Spleen (tissue), 11 donors: ENCODE results near the gene SLC25A41. TPM values are rescaled to one million over a fixed set of nuclear protein-coding genes. Genes with fewer than 3 reads are reported as not detected.

Source experiments
- DNase-seq: peaks from one replicate; pipeline ENCODE4 v3.0.0-alpha.2; 2020
- H3K27ac ChIP-seq, 8 donors: fragments of 200-600 bp; sonication (generic) in 7 of 8; 1 replicate in 4 of 8; 2 replicates in 4 of 8; pipeline versions ENCODE4 v1.5.0 to v1.8.0; 2016 to 2021; ENCODE audit warnings: inconsistent platforms in 4 of 8, mild to moderate bottlenecking in 4 of 8, moderate library complexity in 1 of 8
- H3K27me3 ChIP-seq, 7 donors: fragments of 200-600 bp; sonication (generic) in 6 of 7; replicated peaks in 1 of 7; 1 replicate in 4 of 7; 2 replicates in 3 of 7; pipeline versions ENCODE4 v1.5.0 to v1.8.0; 2016 to 2021; ENCODE audit warnings: inconsistent platforms in 3 of 7, mild to moderate bottlenecking in 1 of 7
- H3K36me3 ChIP-seq, 6 donors: fragments of 200-600 bp; sonication (generic) in 5 of 6; 1 replicate in 4 of 6; 2 replicates in 2 of 6; pipeline versions ENCODE4 v1.5.0 to v1.8.0; 2016 to 2021; ENCODE audit warnings: inconsistent platforms in 2 of 6
- H3K4me1 ChIP-seq, 6 donors: fragments of 200-600 bp; sonication (generic) in 5 of 6; 1 replicate in 3 of 6; 2 replicates in 3 of 6; pipeline versions ENCODE4 v1.5.0 to v1.8.0; 2016 to 2021; ENCODE audit warnings: inconsistent platforms in 3 of 6
- H3K4me3 ChIP-seq, 8 donors: fragments of 200-600 bp; sonication (generic) in 7 of 8; 1 replicate in 4 of 8; 2 replicates in 4 of 8; pipeline versions ENCODE4 v1.5.0 to v1.8.0; 2016 to 2021; ENCODE audit warnings: inconsistent platforms in 4 of 8, mild to moderate bottlenecking in 4 of 8, moderate library complexity in 2 of 8
- H3K9me3 ChIP-seq, 8 donors: fragments of 200-600 bp; sonication (generic) in 7 of 8; 1 replicate in 4 of 8; 2 replicates in 4 of 8; pipeline versions ENCODE4 v1.5.0 to v1.8.0; 2016 to 2021; ENCODE audit warnings: inconsistent platforms in 4 of 8
- POLR2A ChIP-seq, 3 donors: fragments of 450-650 bp; IDR thresholded peaks; one replicate each; pipeline ENCODE4 v1.5.1; 2017; ENCODE audit warnings: antibody characterized with exemption in 3 of 3, mild to moderate bottlenecking in 1 of 3
- POLR2AphosphoS5 ChIP-seq, 3 donors: sonication (generic); formaldehyde crosslinking; IDR thresholded peaks; one replicate each; pipeline ENCODE4 v1.5.1; 2017; ENCODE audit warnings: antibody characterized with exemption in 3 of 3
- WGBS, 5 donors: extraction: QIAGEN DNeasy Blood & Tissue Kit in 3 of 5; methylation state at CpG; one replicate each; pipeline versions ENCODE4 v1.1.5 to v1.1.7; 2013 to 2018; 5-methylcytosine and 5-hydroxymethylcytosine counted together
- intact Hi-C: fragments of 100-400 bp; cut with DNase I; formaldehyde crosslinking; loops from one replicate; pipeline ENCODE4 v1.15.0; 2023; ENCODE audit warnings: low total_unique reads
- polyA plus RNA-seq, 3 donors: library from polyadenylated mRNA; stranded (reverse); fragments of 200-250 nt; gene quantifications; one replicate each; pipeline ENCODE4 v1.2.1, GENCODE V29; 2013
- total RNA-seq, 7 donors: library from RNA; depleted of rRNA in 3 of 7; stranded (reverse); fragments of >200 nt in 3 of 7; fragmentation: NEBNext Ultra II Directional in 4 of 7; extraction: Animal tissue kit (Norgen Biotek cat#: 25700) in 4 of 7; gene quantifications; one replicate each; pipeline versions ENCODE4 v1.1.0 to v1.2.1, GENCODE V29; 2016 to 2021
- TF ChIP-seq, protein P1 (sequence below), 11 experiments: fragments of 200-600 bp in 7 of 11; fragments of 450-650 bp in 4 of 11; sonication (generic) in 4 of 11; IDR thresholded peaks in 8 of 11; conservative IDR thresholded peaks in 3 of 11; 1 replicate in 7 of 11; 2 replicates in 4 of 11; pipeline versions ENCODE4 v1.4.0 to v1.8.0; 2016 to 2021; ENCODE audit warnings: antibody characterized with exemption in 11 of 11, inconsistent platforms in 4 of 11, mild to moderate bottlenecking in 1 of 11
- donor health status: healthy with polysubstance abuse.
- donor health status: DM: no; HTN: no; CAD: no; lungs with moderate emphysema.
- donor health status: DM: no; HTN: no; CAD: no.
- donor health status: Bipolar disorder and iron deficiency.
- donor health status: healthy.
- donor health status: DM: no; HTN: no; CAD: no.
- donor health status: DM: yes; HTN: yes; CAD: no.

Gene SLC25A41
- total and polyA plus RNA-seq, 10 donors: 0.18 to 0.77 (median 0.46) TPM; not detected in 6

DNA sequence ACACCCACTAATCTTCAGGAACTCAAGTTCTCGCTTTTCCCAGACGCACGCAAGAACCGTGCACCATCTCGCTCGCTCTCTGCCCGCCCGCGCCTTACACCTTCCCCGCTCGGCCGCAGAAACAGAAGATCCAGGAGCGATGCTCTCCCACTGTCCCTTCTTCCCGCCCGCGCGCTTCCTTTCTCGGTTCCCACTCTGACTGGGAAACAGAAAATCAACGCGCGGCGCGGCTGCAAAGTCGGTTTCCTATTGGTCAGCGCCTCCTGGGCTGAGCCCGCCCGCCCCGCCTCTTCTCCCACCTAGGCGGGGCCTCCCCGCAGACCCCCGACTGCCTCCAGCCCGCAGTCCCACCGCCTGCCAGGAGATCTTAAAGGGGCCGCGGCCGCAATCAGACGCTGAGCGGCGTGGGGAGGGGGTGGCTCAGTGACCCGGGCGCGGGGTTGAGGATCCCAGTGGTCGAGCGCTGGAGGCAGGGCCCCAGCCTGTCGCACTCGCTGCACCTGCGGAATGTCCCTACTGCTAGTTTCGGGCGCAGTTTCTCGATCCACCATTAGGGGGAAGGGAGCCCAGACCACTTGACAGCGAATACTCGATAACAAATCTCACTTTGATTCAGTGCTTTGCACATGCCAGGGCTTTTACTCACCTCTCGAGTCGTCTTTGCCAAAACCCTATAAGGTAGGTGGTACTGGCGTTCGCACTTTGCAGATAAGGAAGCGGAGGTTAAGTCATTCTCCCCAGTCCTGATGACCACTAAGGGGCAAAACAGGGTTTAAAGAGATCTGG is 26.7 kb upstream of the SLC25A41 start:
- H3K4me3 ChIP-seq: peak overlapping the region; percentile 38 to 84 (median 74)
- intact Hi-C loops: no loop called here
- peaks cover 0 to 5% (median 2%) of the 10 kb centered on the region in 8 donors for H3K9me3 ChIP-seq
- TF ChIP-seq, protein P1, sequence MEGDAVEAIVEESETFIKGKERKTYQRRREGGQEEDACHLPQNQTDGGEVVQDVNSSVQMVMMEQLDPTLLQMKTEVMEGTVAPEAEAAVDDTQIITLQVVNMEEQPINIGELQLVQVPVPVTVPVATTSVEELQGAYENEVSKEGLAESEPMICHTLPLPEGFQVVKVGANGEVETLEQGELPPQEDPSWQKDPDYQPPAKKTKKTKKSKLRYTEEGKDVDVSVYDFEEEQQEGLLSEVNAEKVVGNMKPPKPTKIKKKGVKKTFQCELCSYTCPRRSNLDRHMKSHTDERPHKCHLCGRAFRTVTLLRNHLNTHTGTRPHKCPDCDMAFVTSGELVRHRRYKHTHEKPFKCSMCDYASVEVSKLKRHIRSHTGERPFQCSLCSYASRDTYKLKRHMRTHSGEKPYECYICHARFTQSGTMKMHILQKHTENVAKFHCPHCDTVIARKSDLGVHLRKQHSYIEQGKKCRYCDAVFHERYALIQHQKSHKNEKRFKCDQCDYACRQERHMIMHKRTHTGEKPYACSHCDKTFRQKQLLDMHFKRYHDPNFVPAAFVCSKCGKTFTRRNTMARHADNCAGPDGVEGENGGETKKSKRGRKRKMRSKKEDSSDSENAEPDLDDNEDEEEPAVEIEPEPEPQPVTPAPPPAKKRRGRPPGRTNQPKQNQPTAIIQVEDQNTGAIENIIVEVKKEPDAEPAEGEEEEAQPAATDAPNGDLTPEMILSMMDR (IDR thresholded peaks at IDR 0.05 in 8 of 11, conservative IDR thresholded peaks at IDR 0.05 in 3 of 11): peak; percentile 55 to 86 (median 81)
- peak; percentile 81 to 87 (median 86) for TF ChIP-seq POLR2AphosphoS5 (IDR thresholded peaks at IDR 0.05)
- no peak for TF ChIP-seq POLR2A (IDR thresholded peaks at IDR 0.05)
- H3K27ac ChIP-seq: peak overlapping the region; percentile 39 to 90 (median 86)
- peaks cover 0 to 12% (median under 1%) of the 10 kb centered on the region in 6 donors for H3K36me3 ChIP-seq
- H3K27me3 ChIP-seq: peaks cover 0 to 34% (median 12%) of the 10 kb centered on the region in 7 donors
- 0 to 1% (median 0%) methylated on average over 43 to 57 of the region's 57 CpGs for WGBS, 5 donors
- DNase-seq: peak; percentile 98
- H3K4me1 ChIP-seq: peaks cover 6 to 50% (median 35%) of the 10 kb centered on the region in 6 donors

DNA sequence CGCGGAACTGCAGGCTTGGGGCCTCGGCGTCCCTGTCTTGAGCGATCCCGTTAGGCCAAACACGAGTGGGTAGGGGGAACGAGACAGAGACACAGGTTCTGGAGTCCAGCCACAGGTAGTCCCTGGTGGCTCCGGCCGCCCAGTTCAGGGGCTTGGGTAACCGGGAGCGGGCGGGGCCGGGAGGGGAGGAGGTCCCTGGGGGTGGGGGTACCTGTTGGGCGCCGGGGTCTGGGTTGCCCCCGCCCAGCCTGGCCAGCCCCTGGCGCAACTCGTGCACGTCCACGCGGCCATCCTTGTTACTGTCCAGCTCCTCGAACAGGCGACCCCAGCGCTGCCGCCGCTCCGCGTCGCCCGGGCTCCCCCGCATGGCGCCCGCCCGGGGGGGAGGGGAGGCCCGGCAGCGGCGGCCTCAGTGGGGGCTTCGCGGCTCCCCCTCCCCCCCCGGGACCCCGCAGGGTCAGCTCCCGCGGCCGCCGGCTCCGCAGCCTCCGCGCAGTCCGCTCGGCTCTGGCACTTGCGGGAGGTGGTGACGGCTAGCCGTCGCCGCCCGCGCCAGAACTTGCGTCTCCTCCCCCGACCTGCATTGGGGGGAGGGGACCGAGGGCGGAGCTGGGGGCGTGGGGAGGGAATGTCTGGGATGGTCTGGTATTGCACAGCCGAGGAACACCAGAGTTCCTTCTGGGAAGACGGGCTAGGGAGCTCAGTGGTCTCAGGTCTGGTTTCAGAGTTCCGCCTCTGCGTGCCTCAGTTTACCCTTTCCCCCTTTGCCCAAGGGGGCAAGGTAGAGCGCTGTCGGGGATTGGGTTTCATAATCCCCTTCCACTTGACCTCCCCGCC is 25.9 kb upstream of the SLC25A41 start, which contains the start of gene SLC25A23:
TSS of gene SLC25A23 (minus strand) at position 531 of the 837 bp plus-strand sequence. CDS start at position 367, 164 bp downstream.
- Histone ChIP-seq H3K4me3 (peak within 1 kb of the TSS; percentile 38 to 84 (median 74)), H3K4me1 (peaks cover 6 to 42% (median 34%) of the 10 kb centered on the region in 6 donors), H3K27ac (peak within 1 kb of the TSS; percentile 39 to 90 (median 86)), H3K9me3 (peaks cover 0 to 13% (median 9%) of the 10 kb centered on the region in 8 donors), H3K27me3 (peaks cover 0 to 26% (median 11%) of the 10 kb centered on the region in 7 donors), H3K36me3 (peaks cover 0 to 20% (median 7%) of the 10 kb centered on the region in 6 donors)
- intact Hi-C loops: no loop called here
- 0 to 9% (median 4%) methylated on average over 26 to 70 of the region's 70 CpGs for whole genome bisulfite sequencing, 5 donors
- DNase-seq: peak; percentile 86
- TF ChIP-seq POLR2A (IDR thresholded peaks at IDR 0.05): no peak
- peak in 1 of 3 donors; percentile 43 for TF ChIP-seq POLR2AphosphoS5 (IDR thresholded peaks at IDR 0.05)

DNA sequence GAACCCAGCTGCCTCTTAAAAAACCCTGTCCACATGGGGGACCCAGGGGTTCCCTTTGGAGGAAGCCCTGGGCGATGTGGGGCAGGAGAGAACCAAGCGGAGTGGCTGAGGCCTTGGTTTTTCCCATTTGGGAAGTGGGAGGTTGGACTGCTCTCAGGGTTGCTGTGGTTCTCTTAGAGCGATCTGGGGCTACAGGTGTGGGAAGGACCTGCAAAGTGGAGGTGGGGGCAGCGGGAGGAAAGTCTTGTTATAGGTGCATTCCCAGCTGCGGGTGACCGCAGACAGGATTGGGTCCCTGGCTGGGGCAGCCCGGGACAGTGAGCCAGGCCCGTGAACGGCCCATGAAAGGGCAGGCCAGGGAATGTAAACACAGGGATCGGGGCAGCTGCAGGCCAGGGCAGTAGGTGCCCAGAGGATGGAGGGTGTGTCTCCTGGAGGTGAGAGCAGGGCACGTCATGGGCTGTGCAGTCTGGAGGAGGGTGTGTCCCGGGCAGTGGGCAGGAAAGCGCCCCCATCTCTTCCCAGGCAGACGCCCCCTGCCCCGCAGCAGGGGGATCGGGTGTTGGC is 25.2 kb upstream of the SLC25A41 start:
- Histone ChIP-seq H3K4me1 (peaks cover 6 to 35% (median 29%) of the 10 kb centered on the region in 6 donors), H3K36me3 (peaks cover 3 to 27% (median 14%) of the 10 kb centered on the region in 6 donors), H3K27me3 (peaks cover 0 to 19% (median 4%) of the 10 kb centered on the region in 7 donors), H3K27ac (peak overlapping the region in 4 of 8 donors; percentile 85 to 90 (median 86)), H3K9me3 (peaks cover 4 to 20% (median 16%) of the 10 kb centered on the region in 8 donors), H3K4me3 (peak overlapping the region; percentile 38 to 84 (median 74))
- TF ChIP-seq, protein P1 (IDR thresholded peaks at IDR 0.05 in 8 of 11, conservative IDR thresholded peaks at IDR 0.05 in 3 of 11): no peak
- TF ChIP-seq POLR2A (IDR thresholded peaks at IDR 0.05) (no peak), POLR2AphosphoS5 (IDR thresholded peaks at IDR 0.05) (no peak)
- intact Hi-C loops: no loop called here
- no peak for DNase-seq
- WGBS, 5 donors: 37 to 61% (median 52%) methylated on average over 13 to 16 of the region's 16 CpGs
